Kidney epithelial cell (primary cell): ENCODE results near the gene EIF1AY. TPM values are rescaled to one million over a fixed set of nuclear protein-coding genes. Genes with fewer than 3 reads are reported as not detected.

Source experiments
- DNase-seq: peaks from one replicate; pipeline ENCODE4 v3.0.0-alpha.2; 2010; ENCODE audit warnings: low read depth
- H3K27me3 ChIP-seq: 2 replicates; pipeline ENCODE4 v1.6.0; 2011; ENCODE audit warnings: low read length; ENCODE audit not compliant: control insufficient read depth, insufficient read depth
- H3K36me3 ChIP-seq: 2 replicates; pipeline ENCODE4 v1.5.1; 2011; ENCODE audit warnings: low read length; ENCODE audit not compliant: control insufficient read depth, insufficient read depth
- H3K4me3 ChIP-seq: 2 replicates; pipeline ENCODE4 v1.5.1; 2011; ENCODE audit warnings: low read depth, mild to moderate bottlenecking, control low read depth, low read length
- CTCF ChIP-seq: IDR thresholded peaks from 2 replicates; pipeline ENCODE4 v1.5.1; 2011; ENCODE audit warnings: mild to moderate bottlenecking, moderate library complexity, low read length, control low read depth, inconsistent platforms; ENCODE audit not compliant: insufficient read depth, poor library complexity, severe bottlenecking
- total RNA-seq: library from RNA; depleted of rRNA; stranded (reverse); fragments of >200 nt; gene quantifications from 2 replicates; pipeline ENCODE4 v1.2.3, GENCODE V29; 2015

The EIF1AY gene
- total RNA-seq, 1 donor from 2014 or later: 17.9 TPM

GRCh38 chrY:20571306-20571705 is 4.3 kb upstream of the EIF1AY start:
- no peak for DNase-seq
- Histone ChIP-seq H3K36me3 (no peaks in the 10 kb centered on the region), H3K4me3 (no peak overlapping the region), H3K27me3 (no peaks in the 10 kb centered on the region)
- TF ChIP-seq CTCF: no peak

- DNase-seq: no peak
- TF ChIP-seq CTCF: no peak
- Histone ChIP-seq H3K4me3 (no peak overlapping the region), H3K27me3 (no peaks in the 10 kb centered on the region), H3K36me3 (no peaks in the 10 kb centered on the region)
These were observed 930 bp downstream of the EIF1AY start for GRCh38 chrY:20576506-20576905.

- TF ChIP-seq CTCF: no peak
- Histone ChIP-seq H3K4me3 (no peak overlapping the region), H3K36me3 (no peaks in the 10 kb centered on the region), H3K27me3 (no peaks in the 10 kb centered on the region)
- no peak for DNase-seq
These were observed 2.6 kb downstream of the EIF1AY start for GRCh38 chrY:20578206-20578605.

- Histone ChIP-seq H3K4me3 (no peak overlapping the region), H3K36me3 (no peaks in the 10 kb centered on the region), H3K27me3 (no peaks in the 10 kb centered on the region)
- no peak for TF ChIP-seq CTCF
- DNase-seq: no peak
These were observed 6.1 kb downstream of the EIF1AY start for GRCh38 chrY:20581687-20582086.

GRCh38 chrY:20586161-20586560 is 10.6 kb downstream of the EIF1AY start:
- Histone ChIP-seq H3K4me3 (no peak overlapping the region), H3K36me3 (no peaks in the 10 kb centered on the region), H3K27me3 (no peaks in the 10 kb centered on the region)
- no peak for TF ChIP-seq CTCF
- no peak for DNase-seq

Other genes starting within 250 kb of the EIF1AY start
- gene RPS4Y2, start 180.3 kb downstream of the EIF1AY start, total RNA-seq: not detected in 2 replicates